Breast epithelium (tissue), 3 donors: ENCODE measurements around the gene HOXA6.

Experiments
- CTCF ChIP-seq, 3 donors: fragments of 450-650 bp; IDR thresholded peaks; one replicate each; pipeline ENCODE4 v1.5.1; 2016 to 2017; ENCODE audit warnings: antibody characterized with exemption in 3 of 3, mild to moderate bottlenecking in 3 of 3, moderate library complexity in 3 of 3
- POLR2A ChIP-seq: fragments of 450-650 bp; IDR thresholded peaks from one replicate; pipeline ENCODE4 v1.6.1; 2016; ENCODE audit warnings: antibody characterized with exemption, mild to moderate bottlenecking, moderate library complexity

GRCh38 chr7:27112361-27112760, 35.2 kb downstream of the HOXA6 start:
- TF ChIP-seq POLR2A = no peak
- no peak for TF ChIP-seq CTCF (IDR thresholded peaks at IDR 0.05)
